Caco-2 (cell line): ENCODE results near the gene CBY2. TPM values are rescaled to one million over a fixed set of nuclear protein-coding genes. Genes with fewer than 3 reads are reported as not detected.

ENCODE experiments used
- BruUV-seq: library from RNA; stranded (reverse); fragments of 400-500 nt; replicated peaks from 2 replicates; lab custom pipeline; 2021; lab: Mats Ljungman, UMichigan
- CTCF ChIA-PET: fragments of 300-600 bp; sonication (Branson Sonifier 250); formaldehyde crosslinking; loops from one replicate; lab custom pipeline; 2022; ENCODE audit warnings: antibody characterized with exemption; lab: Charles Lee
- POLR2A ChIA-PET: fragments of 300-600 bp; sonication (Branson Sonifier 250); formaldehyde crosslinking; loops from one replicate; lab custom pipeline; 2022; ENCODE audit warnings: antibody characterized with exemption; lab: Charles Lee
- DNase-seq, 2 experiments: peaks; one replicate each; pipeline versions ENCODE4 v3.0.0 to v3.0.0-alpha.2; 2020 to 2022
- H3K27me3 ChIP-seq: replicated peaks from 2 replicates; pipeline ENCODE4 v1.6.0; 2011; ENCODE audit warnings: low read length; ENCODE audit not compliant: control insufficient read depth, insufficient read depth
- H3K36me3 ChIP-seq: 2 replicates; pipeline ENCODE4 v1.5.1; 2011; ENCODE audit warnings: low read length; ENCODE audit not compliant: control insufficient read depth, insufficient read depth
- H3K4me1 ChIP-seq: fragments of 250-450 bp; sonication (Bioruptor Pico); 2 replicates; pipeline ENCODE4 v1.5.1; 2020; ENCODE audit warnings: mild to moderate bottlenecking
- H3K4me3 ChIP-seq: 2 replicates; pipeline ENCODE4 v1.5.1; 2011; ENCODE audit warnings: low read depth, mild to moderate bottlenecking, control low read depth, low read length
- H3K9me3 ChIP-seq: fragments of 250-450 bp; sonication (Bioruptor Pico); 2 replicates; pipeline ENCODE4 v1.5.1; 2020; ENCODE audit warnings: mild to moderate bottlenecking, moderate library complexity
- H3K27ac Mint-ChIP-seq: one replicate; pipeline ENCODE4 v1.8.0; 2022; ENCODE audit warnings: mixed read lengths; ENCODE audit not compliant: unreplicated experiment
- H3K27me3 Mint-ChIP-seq: one replicate; pipeline ENCODE4 v1.8.0; 2022; ENCODE audit warnings: mixed read lengths; ENCODE audit not compliant: insufficient read depth, unreplicated experiment
- H3K36me3 Mint-ChIP-seq: one replicate; pipeline ENCODE4 v1.8.0; 2022; ENCODE audit warnings: mild to moderate bottlenecking, mixed read lengths; ENCODE audit not compliant: insufficient read depth, unreplicated experiment
- H3K4me1 Mint-ChIP-seq: one replicate; pipeline ENCODE4 v1.8.0; 2022; ENCODE audit warnings: low read depth, mixed read lengths; ENCODE audit not compliant: unreplicated experiment
- H3K4me3 Mint-ChIP-seq: one replicate; pipeline ENCODE4 v1.8.0; 2022; ENCODE audit warnings: mild to moderate bottlenecking, moderate library complexity, mixed read lengths; ENCODE audit not compliant: unreplicated experiment
- H3K9me3 Mint-ChIP-seq: one replicate; pipeline ENCODE4 v1.8.0; 2022; ENCODE audit warnings: mixed read lengths; ENCODE audit not compliant: unreplicated experiment
- CTCF ChIP-seq, 2 experiments: fragments of 200-600 bp in 1 of 2; IDR thresholded peaks; 1 replicate in 1 of 2; 2 replicates in 1 of 2; pipeline versions ENCODE4 v1.5.1 to v1.8.0; 2011 to 2022; ENCODE audit warnings: antibody characterized with exemption in 1 of 2, control low read depth in 1 of 2, inconsistent platforms in 1 of 2, low read depth in 1 of 2, low read length in 1 of 2, mild to moderate bottlenecking in 1 of 2, moderate library complexity in 1 of 2; ENCODE audit not compliant: insufficient read depth in 1 of 2, severe bottlenecking in 1 of 2, unreplicated experiment in 1 of 2
- intact Hi-C: fragments of 100-400 bp; cut with micrococcal nuclease; formaldehyde crosslinking; loops from one replicate; pipeline ENCODE4 v1.10.0; 2022; ENCODE audit not compliant: unreplicated experiment
- total RNA-seq: library from RNA; stranded (reverse); gene quantifications from 2 replicates; pipeline ENCODE4 v1.2.3, GENCODE V29; 2022

Gene CBY2
- total RNA-seq, 1 experiment from 2014 or later, result 0.91 TPM

GRCh38 chr13:45704854-45705695, 3.0 kb downstream of the CBY2 start:
- no peaks in the 10 kb centered on the region for H3K9me3 Mint-ChIP-seq
- no peak overlapping the region for H3K4me3 Mint-ChIP-seq
- Histone ChIP-seq H3K4me3 (no peak overlapping the region), H3K4me1 (no peaks in the 10 kb centered on the region), H3K9me3 (no peaks in the 10 kb centered on the region), H3K27me3 (no peaks in the 10 kb centered on the region), H3K36me3 (no peaks in the 10 kb centered on the region)
- H3K36me3 Mint-ChIP-seq, result no peaks in the 10 kb centered on the region
- no peaks in the 10 kb centered on the region for H3K4me1 Mint-ChIP-seq
- no TSS peak for BruUV-seq
- no peak overlapping the region for H3K27ac Mint-ChIP-seq
- peaks cover 2% of the 10 kb centered on the region for H3K27me3 Mint-ChIP-seq
- intact Hi-C loops, result no loop called here
- POLR2A ChIA-PET, result no interaction called here
- no peak for TF ChIP-seq CTCF (IDR thresholded peaks at IDR 0.05; ENCODE audit: insufficient read depth in 1 of 2, low read depth in 1 of 2, low read length in 1 of 2, severe bottlenecking in 1 of 2, unreplicated experiment in 1 of 2)
- CTCF ChIA-PET, result no interaction called here
- DNase-seq, result no peak

- intact Hi-C loops, result no loop called here
- Histone ChIP-seq H3K4me3 (no peak overlapping the region), H3K9me3 (no peaks in the 10 kb centered on the region), H3K4me1 (no peaks in the 10 kb centered on the region), H3K27me3 (no peaks in the 10 kb centered on the region), H3K36me3 (no peaks in the 10 kb centered on the region)
- no peak for DNase-seq
- Mint-ChIP-seq H3K27ac (no peak overlapping the region), H3K4me1 (no peaks in the 10 kb centered on the region), H3K27me3 (peaks cover 2% of the 10 kb centered on the region), H3K4me3 (no peak overlapping the region), H3K36me3 (no peaks in the 10 kb centered on the region), H3K9me3 (no peaks in the 10 kb centered on the region)
- POLR2A ChIA-PET, result no interaction called here
- BruUV-seq, result no TSS peak
- no peak for TF ChIP-seq CTCF (IDR thresholded peaks at IDR 0.05; ENCODE audit: insufficient read depth in 1 of 2, low read depth in 1 of 2, low read length in 1 of 2, severe bottlenecking in 1 of 2, unreplicated experiment in 1 of 2)
- CTCF ChIA-PET, result no interaction called here
Observed at GRCh38 chr13:45705918-45706317, 3.8 kb downstream of the CBY2 start.

GRCh38 chr13:45707516-45708100, 5.5 kb downstream of the CBY2 start:
- H3K9me3 Mint-ChIP-seq, result no peaks in the 10 kb centered on the region
- H3K36me3 Mint-ChIP-seq, result no peaks in the 10 kb centered on the region
- no peak overlapping the region for H3K27ac Mint-ChIP-seq
- peaks cover 2% of the 10 kb centered on the region for H3K27me3 Mint-ChIP-seq
- ChIA-PET POLR2A (no interaction called here), CTCF (no interaction called here)
- H3K4me1 Mint-ChIP-seq, result no peaks in the 10 kb centered on the region
- intact Hi-C loops, result no loop called here
- Histone ChIP-seq H3K9me3 (no peaks in the 10 kb centered on the region), H3K4me3 (no peak overlapping the region), H3K4me1 (no peaks in the 10 kb centered on the region), H3K36me3 (no peaks in the 10 kb centered on the region), H3K27me3 (no peaks in the 10 kb centered on the region)
- BruUV-seq, result no TSS peak
- no peak overlapping the region for H3K4me3 Mint-ChIP-seq
- DNase-seq, result no peak
- TF ChIP-seq CTCF (IDR thresholded peaks at IDR 0.05; ENCODE audit: insufficient read depth in 1 of 2, low read depth in 1 of 2, low read length in 1 of 2, severe bottlenecking in 1 of 2, unreplicated experiment in 1 of 2), result no peak
